MM.1S (cell line): Measurements from ENCODE around the gene PEX14.

ENCODE experiments used
- CTCF ChIP-seq: fragments of 300-600 bp; sonication (generic); IDR thresholded peaks from 2 replicates; pipeline ENCODE4 v1.5.1; 2016; ENCODE audit warnings: antibody characterized with exemption, low read length, mixed read lengths
- EZH2 ChIP-seq: fragments of 300-600 bp; sonication (generic); optimal IDR thresholded peaks from 2 replicates; pipeline ENCODE3; 2017; ENCODE audit warnings: low read depth, mild to moderate bottlenecking, antibody characterized with exemption, low read length, mixed read lengths
- EZH2phosphoT487 ChIP-seq: fragments of 300-600 bp; sonication (generic); IDR thresholded peaks from 2 replicates; pipeline ENCODE4 v1.6.1; 2018; ENCODE audit warnings: antibody characterized with exemption, low read length

GRCh38 chr1:10638559-10639005 is 163.8 kb downstream of the PEX14 start:
- no peak for TF ChIP-seq CTCF
- no peak for TF ChIP-seq EZH2
- no peak for TF ChIP-seq EZH2phosphoT487
